ENCODE results near the gene JAM3.

Gene JAM3

GRCh38 chr11:134032043-134032442, 36.8 kb upstream of the JAM3 start:
- Histone ChIP-seq H3K36me3 (ENCODE audit: insufficient read depth, low read length) (no peaks in the 10 kb centered on the region), H3K4me3 (ENCODE audit: low read depth in 1 of 2, low read length in 2 of 2) (peak overlapping the region in 1 of 2 donors; percentile 43), H3K9me3 (ENCODE audit: low read length) (no peaks in the 10 kb centered on the region), H3K27ac (ENCODE audit: low read depth, low read length) (peak overlapping the region; percentile 77), H3K9ac (ENCODE audit: low read length) (no peak overlapping the region), H3K27me3 (ENCODE audit: control insufficient read depth in 1 of 2, insufficient read depth in 2 of 2, low read length in 2 of 2) (no peaks in the 10 kb centered on the region), H3K4me1 (ENCODE audit: insufficient read depth, low read length) (peaks cover 39% of the 10 kb centered on the region)

- H3K4me1 ChIP-seq (ENCODE audit: insufficient read depth, low read length) = peaks cover 42% of the 10 kb centered on the region
- H3K27me3 ChIP-seq (ENCODE audit: control insufficient read depth in 1 of 2, insufficient read depth in 2 of 2, low read length in 2 of 2) = no peaks in the 10 kb centered on the region
- peak overlapping the region; percentile 43 for H3K4me3 ChIP-seq (ENCODE audit: low read depth in 1 of 2, low read length in 2 of 2)
- H3K9me3 ChIP-seq (ENCODE audit: low read length) = no peaks in the 10 kb centered on the region
- H3K9ac ChIP-seq (ENCODE audit: low read length) = peak overlapping the region; percentile 26
- peak overlapping the region; percentile 77 for H3K27ac ChIP-seq (ENCODE audit: low read depth, low read length)
- H3K36me3 ChIP-seq (ENCODE audit: insufficient read depth, low read length) = no peaks in the 10 kb centered on the region
Measured at GRCh38 chr11:134032501-134033091, 36.3 kb upstream of the JAM3 start.

- peak overlapping the region; percentile 77 for H3K27ac ChIP-seq (ENCODE audit: low read depth, low read length)
- H3K27me3 ChIP-seq (ENCODE audit: control insufficient read depth in 1 of 2, insufficient read depth in 2 of 2, low read length in 2 of 2) = no peaks in the 10 kb centered on the region
- peak overlapping the region; percentile 26 for H3K9ac ChIP-seq (ENCODE audit: low read length)
- peaks cover 48% of the 10 kb centered on the region for H3K4me1 ChIP-seq (ENCODE audit: insufficient read depth, low read length)
- H3K4me3 ChIP-seq (ENCODE audit: low read depth in 1 of 2, low read length in 2 of 2) = peak overlapping the region; percentile 43
- no peaks in the 10 kb centered on the region for H3K9me3 ChIP-seq (ENCODE audit: low read length)
- no peaks in the 10 kb centered on the region for H3K36me3 ChIP-seq (ENCODE audit: insufficient read depth, low read length)
Measured at GRCh38 chr11:134033276-134033675, 35.6 kb upstream of the JAM3 start.

- Histone ChIP-seq H3K27ac (ENCODE audit: low read depth, low read length) (peak overlapping the region; percentile 77), H3K36me3 (ENCODE audit: insufficient read depth, low read length) (no peaks in the 10 kb centered on the region), H3K4me3 (ENCODE audit: low read depth in 1 of 2, low read length in 2 of 2) (peak overlapping the region; percentile 43), H3K9ac (ENCODE audit: low read length) (peak overlapping the region; percentile 26), H3K27me3 (ENCODE audit: control insufficient read depth in 1 of 2, insufficient read depth in 2 of 2, low read length in 2 of 2) (no peaks in the 10 kb centered on the region), H3K4me1 (ENCODE audit: insufficient read depth, low read length) (peaks cover 55% of the 10 kb centered on the region), H3K9me3 (ENCODE audit: low read length) (no peaks in the 10 kb centered on the region)
Measured at GRCh38 chr11:134033696-134034491, 35.0 kb upstream of the JAM3 start.

GRCh38 chr11:134034496-134035381, 34.1 kb upstream of the JAM3 start:
- no peaks in the 10 kb centered on the region for H3K9me3 ChIP-seq (ENCODE audit: low read length)
- no peaks in the 10 kb centered on the region for H3K27me3 ChIP-seq (ENCODE audit: control insufficient read depth in 1 of 2, insufficient read depth in 2 of 2, low read length in 2 of 2)
- H3K36me3 ChIP-seq (ENCODE audit: insufficient read depth, low read length) = no peaks in the 10 kb centered on the region
- peak overlapping the region in 1 of 2 donors; percentile 7 for H3K4me3 ChIP-seq (ENCODE audit: low read depth in 1 of 2, low read length in 2 of 2)
- peaks cover 63% of the 10 kb centered on the region for H3K4me1 ChIP-seq (ENCODE audit: insufficient read depth, low read length)
- H3K9ac ChIP-seq (ENCODE audit: low read length) = no peak overlapping the region
- H3K27ac ChIP-seq (ENCODE audit: low read depth, low read length) = peak overlapping the region; percentile 77

GRCh38 chr11:134036492-134037045, 32.3 kb upstream of the JAM3 start:
- H3K9me3 ChIP-seq (ENCODE audit: low read length) = no peaks in the 10 kb centered on the region
- H3K4me3 ChIP-seq (ENCODE audit: low read depth in 1 of 2, low read length in 2 of 2) = peak overlapping the region; percentile 34 to 46
- no peak overlapping the region for H3K9ac ChIP-seq (ENCODE audit: low read length)
- peak overlapping the region; percentile 90 for H3K27ac ChIP-seq (ENCODE audit: low read depth, low read length)
- no peaks in the 10 kb centered on the region for H3K36me3 ChIP-seq (ENCODE audit: insufficient read depth, low read length)
- H3K27me3 ChIP-seq (ENCODE audit: control insufficient read depth in 1 of 2, insufficient read depth in 2 of 2, low read length in 2 of 2) = no peaks in the 10 kb centered on the region
- H3K4me1 ChIP-seq (ENCODE audit: insufficient read depth, low read length) = peaks cover 81% of the 10 kb centered on the region

GRCh38 chr11:134037046-134037908, 31.6 kb upstream of the JAM3 start:
- H3K9ac ChIP-seq (ENCODE audit: low read length) = peak overlapping the region; percentile 29
- no peaks in the 10 kb centered on the region for H3K36me3 ChIP-seq (ENCODE audit: insufficient read depth, low read length)
- peak overlapping the region; percentile 46 to 51 for H3K4me3 ChIP-seq (ENCODE audit: low read depth in 1 of 2, low read length in 2 of 2)
- peak overlapping the region; percentile 90 for H3K27ac ChIP-seq (ENCODE audit: low read depth, low read length)
- H3K27me3 ChIP-seq (ENCODE audit: control insufficient read depth in 1 of 2, insufficient read depth in 2 of 2, low read length in 2 of 2) = no peaks in the 10 kb centered on the region
- no peaks in the 10 kb centered on the region for H3K9me3 ChIP-seq (ENCODE audit: low read length)
- peaks cover 86% of the 10 kb centered on the region for H3K4me1 ChIP-seq (ENCODE audit: insufficient read depth, low read length)

- Histone ChIP-seq H3K27ac (ENCODE audit: low read depth, low read length) (peak overlapping the region; percentile 62), H3K36me3 (ENCODE audit: insufficient read depth, low read length) (no peaks in the 10 kb centered on the region), H3K27me3 (ENCODE audit: control insufficient read depth in 1 of 2, insufficient read depth in 2 of 2, low read length in 2 of 2) (no peaks in the 10 kb centered on the region), H3K4me1 (ENCODE audit: insufficient read depth, low read length) (peaks cover 79% of the 10 kb centered on the region), H3K9ac (ENCODE audit: low read length) (peak overlapping the region; percentile 0), H3K9me3 (ENCODE audit: low read length) (no peaks in the 10 kb centered on the region), H3K4me3 (ENCODE audit: low read depth in 1 of 2, low read length in 2 of 2) (peak overlapping the region in 1 of 2 donors; percentile 6)
Measured at GRCh38 chr11:134038897-134039470, 29.9 kb upstream of the JAM3 start.

GRCh38 chr11:134039726-134040385, 29.0 kb upstream of the JAM3 start:
- Histone ChIP-seq H3K4me1 (ENCODE audit: insufficient read depth, low read length) (peaks cover 72% of the 10 kb centered on the region), H3K27ac (ENCODE audit: low read depth, low read length) (peak overlapping the region; percentile 62), H3K27me3 (ENCODE audit: control insufficient read depth in 1 of 2, insufficient read depth in 2 of 2, low read length in 2 of 2) (no peaks in the 10 kb centered on the region), H3K36me3 (ENCODE audit: insufficient read depth, low read length) (no peaks in the 10 kb centered on the region), H3K9ac (ENCODE audit: low read length) (peak overlapping the region; percentile 0), H3K9me3 (ENCODE audit: low read length) (no peaks in the 10 kb centered on the region), H3K4me3 (ENCODE audit: low read depth in 1 of 2, low read length in 2 of 2) (peak overlapping the region in 1 of 2 donors; percentile 6)

All from muscle layer of colon (tissue), 2 donors.